Lower leg skin (tissue), 3 donors: ENCODE data around the gene TFDP1.

Source experiments
- POLR2A ChIP-seq, 2 donors: fragments of 450-650 bp; IDR thresholded peaks; one replicate each; pipeline ENCODE4 v1.6.1; 2016 to 2017; ENCODE audit warnings: antibody characterized with exemption in 2 of 2, mild to moderate bottlenecking in 1 of 2, moderate library complexity in 1 of 2
- TF ChIP-seq, protein P1 (sequence below), 3 donors: fragments of 450-650 bp; IDR thresholded peaks; one replicate each; pipeline ENCODE4 v1.5.1; 2016; ENCODE audit warnings: antibody characterized with exemption in 3 of 3, mild to moderate bottlenecking in 3 of 3, moderate library complexity in 2 of 3

DNA sequence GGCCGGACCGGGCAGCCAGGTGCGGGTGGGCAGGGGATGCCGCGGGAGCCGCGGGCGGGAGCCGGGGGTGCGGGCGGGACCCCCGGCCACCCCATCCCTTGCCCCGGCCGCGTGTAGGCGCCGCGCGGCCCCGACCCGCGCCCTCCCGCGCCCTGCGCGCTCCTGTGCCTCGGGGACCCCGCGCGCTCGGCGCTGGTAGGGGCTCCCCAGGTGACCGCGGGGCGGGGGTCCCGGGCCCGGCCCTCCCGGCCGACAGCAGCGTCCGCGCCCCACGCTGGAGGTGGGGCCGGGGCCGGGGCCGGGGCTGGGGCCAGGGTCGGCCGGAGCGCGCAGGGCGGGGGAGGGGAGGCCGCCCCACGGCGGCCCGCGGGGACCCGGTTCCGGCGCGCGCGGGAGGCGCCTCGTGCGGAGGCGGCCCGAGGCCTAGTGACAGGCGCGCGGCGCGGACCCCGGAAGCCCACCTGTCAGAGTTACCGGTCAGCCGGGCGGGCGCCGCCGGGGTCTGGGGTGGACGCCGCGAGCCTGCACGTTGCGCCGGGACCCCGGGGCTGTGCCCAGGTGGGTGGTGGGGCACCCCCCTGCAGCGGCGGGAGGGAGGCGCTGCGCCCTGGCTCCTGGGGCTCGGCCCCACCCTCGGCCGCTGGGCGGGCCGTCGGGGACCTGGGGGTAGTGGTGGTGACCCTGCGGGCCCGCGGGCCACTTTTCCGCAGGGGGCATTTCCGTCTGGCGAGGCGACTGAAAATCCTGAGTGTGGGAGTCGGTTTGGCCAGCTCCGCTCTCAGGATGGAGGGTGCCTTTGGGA lies 518 bp downstream of the TFDP1 start:
- TF ChIP-seq, protein P1, sequence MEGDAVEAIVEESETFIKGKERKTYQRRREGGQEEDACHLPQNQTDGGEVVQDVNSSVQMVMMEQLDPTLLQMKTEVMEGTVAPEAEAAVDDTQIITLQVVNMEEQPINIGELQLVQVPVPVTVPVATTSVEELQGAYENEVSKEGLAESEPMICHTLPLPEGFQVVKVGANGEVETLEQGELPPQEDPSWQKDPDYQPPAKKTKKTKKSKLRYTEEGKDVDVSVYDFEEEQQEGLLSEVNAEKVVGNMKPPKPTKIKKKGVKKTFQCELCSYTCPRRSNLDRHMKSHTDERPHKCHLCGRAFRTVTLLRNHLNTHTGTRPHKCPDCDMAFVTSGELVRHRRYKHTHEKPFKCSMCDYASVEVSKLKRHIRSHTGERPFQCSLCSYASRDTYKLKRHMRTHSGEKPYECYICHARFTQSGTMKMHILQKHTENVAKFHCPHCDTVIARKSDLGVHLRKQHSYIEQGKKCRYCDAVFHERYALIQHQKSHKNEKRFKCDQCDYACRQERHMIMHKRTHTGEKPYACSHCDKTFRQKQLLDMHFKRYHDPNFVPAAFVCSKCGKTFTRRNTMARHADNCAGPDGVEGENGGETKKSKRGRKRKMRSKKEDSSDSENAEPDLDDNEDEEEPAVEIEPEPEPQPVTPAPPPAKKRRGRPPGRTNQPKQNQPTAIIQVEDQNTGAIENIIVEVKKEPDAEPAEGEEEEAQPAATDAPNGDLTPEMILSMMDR (IDR thresholded peaks at IDR 0.05) = no peak
- TF ChIP-seq POLR2A (IDR thresholded peaks at IDR 0.05) = no peak
